GM21367 (cell line): Measurements from ENCODE around the gene GPLD1.

Experiments
- ATAC-seq: cut with Tn5 transposase; IDR thresholded peaks from one replicate; pipeline ENCODE4 v1.9.1; 2021; ENCODE audit not compliant: unreplicated experiment

GPLD1 gene

GRCh38 chr6:24500683-24501082, 11.3 kb upstream of the GPLD1 start:
- no peak for ATAC-seq

- ATAC-seq = no peak
These were observed 8.0 kb upstream of the GPLD1 start for GRCh38 chr6:24497254-24497970.

GRCh38 chr6:24494821-24495795, 5.7 kb upstream of the GPLD1 start, which contains the start of gene ALDH5A1:
ALDH5A1 (plus strand) TSS chr6:24494969; CDS start chr6:24494997, 28 bp downstream.
- peak; percentile 65 for ATAC-seq

GRCh38 chr6:24493945-24494820, 4.8 kb upstream of the GPLD1 start:
- ATAC-seq = no peak

- ATAC-seq = no peak
These were observed 3.1 kb upstream of the GPLD1 start for GRCh38 chr6:24492475-24492874.

GRCh38 chr6:24490948-24491347, 1.6 kb upstream of the GPLD1 start:
- ATAC-seq = no peak

- ATAC-seq = no peak
These were observed 503 bp upstream of the GPLD1 start for GRCh38 chr6:24489881-24490280.

- no peak for ATAC-seq
These were observed 3.3 kb downstream of the GPLD1 start for GRCh38 chr6:24486065-24486464.

GRCh38 chr6:24484657-24485323, 4.6 kb downstream of the GPLD1 start:
- no peak for ATAC-seq

GRCh38 chr6:24481449-24481848, 7.9 kb downstream of the GPLD1 start:
- ATAC-seq = no peak

- ATAC-seq = no peak
These were observed 8.7 kb downstream of the GPLD1 start for GRCh38 chr6:24480705-24481104.

GRCh38 chr6:24478903-24479302, 10.5 kb downstream of the GPLD1 start:
- no peak for ATAC-seq

GRCh38 chr6:24477070-24477469, 12.3 kb downstream of the GPLD1 start:
- ATAC-seq = no peak

GRCh38 chr6:24476631-24477030, 12.7 kb downstream of the GPLD1 start:
- ATAC-seq = no peak

GRCh38 chr6:24472181-24472580, 17.2 kb downstream of the GPLD1 start:
- ATAC-seq = no peak

GRCh38 chr6:24469811-24470210, 19.6 kb downstream of the GPLD1 start:
- no peak for ATAC-seq

- ATAC-seq = no peak
These were observed 24.9 kb downstream of the GPLD1 start for GRCh38 chr6:24464253-24465038.

GRCh38 chr6:24460966-24461365, 28.4 kb downstream of the GPLD1 start:
- no peak for ATAC-seq

- no peak for ATAC-seq
These were observed 30.4 kb downstream of the GPLD1 start for GRCh38 chr6:24458941-24459340.

GRCh38 chr6:24458134-24458533, 31.2 kb downstream of the GPLD1 start:
- ATAC-seq = no peak
